Bladder microvascular endothelial cell (primary cell): ENCODE measurements around the gene LRRC58. TPM values are rescaled to one million over a fixed set of nuclear protein-coding genes. Genes with fewer than 3 reads are reported as not detected.

Experiments used
- total RNA-seq: library from RNA; depleted of rRNA; stranded (reverse); fragments of >200 nt; gene quantifications from 2 replicates; pipeline ENCODE4 v1.2.3, GENCODE V29; 2014

Gene LRRC58
- total RNA-seq = 8.6 and 11.6 TPM in 2 replicates

DNA sequence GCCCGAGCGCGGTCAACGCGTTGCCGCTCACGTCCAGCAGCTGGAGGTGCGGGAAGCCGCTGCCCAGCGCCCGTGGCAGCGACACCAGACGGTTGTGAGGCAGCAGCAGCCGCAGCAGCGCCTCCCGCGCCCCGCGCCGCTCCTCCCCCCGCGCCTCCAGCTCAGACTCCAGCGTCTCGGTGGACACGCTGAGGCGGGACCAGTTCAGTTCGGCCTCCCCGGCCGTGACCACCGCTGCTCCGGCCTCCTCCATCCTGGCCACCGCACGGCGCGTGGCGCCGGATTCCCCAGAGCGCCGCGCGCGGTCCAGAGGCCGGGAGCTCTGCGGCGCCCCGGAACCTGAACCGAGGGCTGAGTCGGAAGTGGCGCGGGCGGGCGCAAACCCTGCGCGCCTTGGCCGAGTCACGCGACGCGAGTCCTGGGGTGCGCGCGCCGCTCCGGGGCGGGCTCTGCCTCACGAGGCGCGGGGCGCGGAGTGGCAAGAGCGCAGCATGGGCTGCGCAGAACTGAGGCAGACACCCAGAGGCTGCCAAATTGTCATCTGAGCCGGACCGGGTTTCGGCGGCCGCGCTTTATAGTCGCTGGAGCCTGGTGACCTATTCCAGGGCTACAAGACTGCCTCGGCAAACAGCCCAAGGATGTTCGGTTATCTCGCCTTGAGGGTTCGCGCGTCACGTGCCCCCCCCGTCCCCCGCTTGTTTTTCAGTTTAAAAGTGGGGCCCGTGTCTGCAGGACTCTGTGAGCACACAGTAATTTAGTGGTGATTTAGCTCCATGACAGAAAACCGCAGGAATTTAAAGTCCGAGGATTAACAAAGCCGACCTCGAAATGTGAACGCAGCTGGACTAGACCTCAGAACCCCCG lies at the start of gene LRRC58:
Gene LRRC58, minus strand, starts transcription at position 364 of the 864 bp plus-strand sequence. Its CDS starts 111 bp downstream, at position 253.

GRCh38 chr3:120284747-120285507 lies 64.2 kb downstream of the LRRC58 start, which contains the start of gene GPR156:
Gene GPR156 (minus strand): TSS chr3:120285222. CDS start chr3:120244098, 41,124 bp downstream.

Other genes with a start within 250 kb of the LRRC58 start
- gene GPR156, start 64.1 kb downstream of the LRRC58 start, total RNA-seq = 0.06 TPM in 1 of 2 replicates, not detected in the other
- gene FSTL1, start 101.6 kb upstream of the LRRC58 start, total RNA-seq = 222 and 671 TPM in 2 replicates
- 16.4 and 32.7 TPM in 2 replicates for gene NDUFB4, start 247.0 kb upstream of the LRRC58 start, total RNA-seq